GM13976 (cell line): ENCODE data around the gene FGFBP1.
"Not testable (repeated sequence)": the region's sequence is repeated elsewhere in the genome, so short reads cannot be mapped to it uniquely, and the experiment has no call there.

ENCODE experiments used
- DNase-seq: peaks from one replicate; pipeline ENCODE4 v3.0.0; 2012; ENCODE audit warnings: low spot score
- in situ Hi-C: fragments of 300-500 bp; cut with MboI; formaldehyde crosslinking; loops from one replicate; pipeline ENCODE4 v1.12.0; 2022; ENCODE audit warnings: low sequenced_read_pairs, mixed read lengths, inconsistent platforms; ENCODE audit not compliant: unreplicated experiment
- TF ChIP-seq, protein P1 (sequence below): IDR thresholded peaks from 2 replicates; pipeline ENCODE4 v1.5.1; 2012; ENCODE audit warnings: borderline replicate concordance, mild to moderate bottlenecking; ENCODE audit not compliant: insufficient read depth; ENCODE audit errors: extremely low read depth, missing control alignments, control extremely low read depth

The FGFBP1 gene

DNA sequence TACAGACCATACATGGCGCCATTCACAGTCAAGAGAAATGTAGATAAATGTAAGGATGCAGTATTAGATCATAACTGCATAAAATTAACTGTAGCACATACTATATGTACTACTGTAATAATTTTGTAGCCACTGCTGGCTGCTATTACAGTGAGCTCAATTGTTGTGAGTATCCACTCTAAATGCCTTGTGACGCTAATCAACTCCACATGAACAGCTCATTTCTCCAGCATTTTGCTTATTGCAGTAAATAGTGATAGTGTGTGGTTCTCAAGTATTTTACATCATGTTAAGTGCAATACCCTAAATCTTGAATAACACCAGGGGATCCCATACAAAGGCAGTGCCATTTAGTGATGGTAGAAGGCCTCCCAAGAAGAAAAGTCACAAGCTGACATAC, 21.2 kb downstream of the FGFBP1 start:
- no peak for DNase-seq
- TF ChIP-seq, protein P1, sequence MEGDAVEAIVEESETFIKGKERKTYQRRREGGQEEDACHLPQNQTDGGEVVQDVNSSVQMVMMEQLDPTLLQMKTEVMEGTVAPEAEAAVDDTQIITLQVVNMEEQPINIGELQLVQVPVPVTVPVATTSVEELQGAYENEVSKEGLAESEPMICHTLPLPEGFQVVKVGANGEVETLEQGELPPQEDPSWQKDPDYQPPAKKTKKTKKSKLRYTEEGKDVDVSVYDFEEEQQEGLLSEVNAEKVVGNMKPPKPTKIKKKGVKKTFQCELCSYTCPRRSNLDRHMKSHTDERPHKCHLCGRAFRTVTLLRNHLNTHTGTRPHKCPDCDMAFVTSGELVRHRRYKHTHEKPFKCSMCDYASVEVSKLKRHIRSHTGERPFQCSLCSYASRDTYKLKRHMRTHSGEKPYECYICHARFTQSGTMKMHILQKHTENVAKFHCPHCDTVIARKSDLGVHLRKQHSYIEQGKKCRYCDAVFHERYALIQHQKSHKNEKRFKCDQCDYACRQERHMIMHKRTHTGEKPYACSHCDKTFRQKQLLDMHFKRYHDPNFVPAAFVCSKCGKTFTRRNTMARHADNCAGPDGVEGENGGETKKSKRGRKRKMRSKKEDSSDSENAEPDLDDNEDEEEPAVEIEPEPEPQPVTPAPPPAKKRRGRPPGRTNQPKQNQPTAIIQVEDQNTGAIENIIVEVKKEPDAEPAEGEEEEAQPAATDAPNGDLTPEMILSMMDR = no peak
- in situ Hi-C loops = no loop called here

DNA sequence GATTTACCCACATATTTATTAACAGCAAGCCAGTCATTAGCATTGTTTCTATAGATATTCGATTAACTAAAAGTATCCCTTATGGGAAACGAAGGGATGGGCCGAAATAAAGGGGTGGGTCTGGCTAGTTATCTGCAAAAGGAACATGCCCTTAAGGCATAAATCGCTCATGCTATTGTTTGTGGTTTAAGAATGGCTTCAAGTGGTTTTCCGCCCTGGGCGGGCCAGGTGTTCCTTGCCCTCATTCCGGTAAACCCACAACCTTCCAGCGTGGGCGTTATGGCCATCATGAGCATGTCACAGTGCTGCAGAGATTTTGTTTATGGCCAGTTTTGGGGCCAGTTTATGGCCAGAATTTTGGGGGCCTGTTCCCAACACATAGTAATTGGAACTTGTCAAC, 22.2 kb downstream of the FGFBP1 start:
- in situ Hi-C loops, DNase-seq: not testable (repeated sequence)

DNA sequence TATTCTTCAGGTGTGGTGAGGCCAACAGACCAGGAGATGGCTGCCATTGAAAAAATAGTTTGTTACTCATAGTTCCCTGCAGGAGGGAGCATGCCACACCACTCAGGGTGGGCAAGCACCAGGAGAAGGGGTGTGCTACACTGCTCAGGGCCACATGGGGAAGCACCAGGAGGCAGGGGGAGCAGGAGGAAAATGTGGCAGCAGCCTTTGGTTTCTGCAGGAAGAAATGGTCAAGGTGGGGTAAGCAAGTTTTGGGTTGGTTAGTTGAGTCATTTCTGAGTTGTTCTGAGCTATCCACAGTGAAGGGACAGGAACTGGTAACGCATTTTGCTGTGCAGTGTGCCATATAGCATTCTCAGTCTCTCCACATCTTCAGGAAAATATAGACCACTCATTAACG, 23.8 kb downstream of the FGFBP1 start:
- no peak for DNase-seq
- TF ChIP-seq, protein P1 = no peak
- in situ Hi-C loops = no loop called here

DNA sequence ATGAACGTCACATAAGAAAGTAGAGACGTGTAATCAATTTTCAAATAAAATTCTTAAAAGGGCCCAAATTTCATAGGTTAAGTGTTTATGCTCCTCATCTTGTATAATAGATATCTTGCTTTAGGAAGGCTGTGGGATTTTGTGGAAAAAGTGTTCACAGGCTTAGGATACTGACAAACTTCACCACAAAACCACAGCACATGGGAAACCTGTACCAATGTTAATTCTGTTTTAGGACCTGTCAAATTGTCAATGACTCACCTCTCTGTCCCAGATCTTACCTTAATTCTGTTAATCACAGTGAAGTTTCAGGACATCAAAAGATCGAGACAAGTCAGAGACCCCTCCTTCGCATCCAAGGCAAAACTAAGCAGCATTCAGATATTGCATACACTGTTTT, 24.2 kb downstream of the FGFBP1 start:
- TF ChIP-seq, protein P1 = no peak
- in situ Hi-C loops = no loop called here
- no peak for DNase-seq

DNA sequence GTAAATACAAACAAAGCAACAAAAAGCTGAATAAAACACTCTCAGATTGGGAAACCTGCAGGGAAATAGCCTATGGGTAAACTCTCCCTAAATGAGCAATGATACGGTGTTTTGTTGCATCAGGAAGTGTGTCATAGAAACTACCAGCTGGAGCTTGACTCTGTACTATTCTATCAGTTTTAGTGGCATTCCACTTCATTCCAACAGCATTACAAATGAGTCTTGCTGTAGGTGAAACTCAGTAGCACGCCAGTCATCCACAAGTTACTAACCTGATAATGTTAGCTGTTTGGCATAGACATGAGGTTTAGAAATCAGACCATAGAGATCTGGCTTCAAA, 24.9 kb downstream of the FGFBP1 start:
- in situ Hi-C loops = no loop called here
- DNase-seq = no peak

DNA sequence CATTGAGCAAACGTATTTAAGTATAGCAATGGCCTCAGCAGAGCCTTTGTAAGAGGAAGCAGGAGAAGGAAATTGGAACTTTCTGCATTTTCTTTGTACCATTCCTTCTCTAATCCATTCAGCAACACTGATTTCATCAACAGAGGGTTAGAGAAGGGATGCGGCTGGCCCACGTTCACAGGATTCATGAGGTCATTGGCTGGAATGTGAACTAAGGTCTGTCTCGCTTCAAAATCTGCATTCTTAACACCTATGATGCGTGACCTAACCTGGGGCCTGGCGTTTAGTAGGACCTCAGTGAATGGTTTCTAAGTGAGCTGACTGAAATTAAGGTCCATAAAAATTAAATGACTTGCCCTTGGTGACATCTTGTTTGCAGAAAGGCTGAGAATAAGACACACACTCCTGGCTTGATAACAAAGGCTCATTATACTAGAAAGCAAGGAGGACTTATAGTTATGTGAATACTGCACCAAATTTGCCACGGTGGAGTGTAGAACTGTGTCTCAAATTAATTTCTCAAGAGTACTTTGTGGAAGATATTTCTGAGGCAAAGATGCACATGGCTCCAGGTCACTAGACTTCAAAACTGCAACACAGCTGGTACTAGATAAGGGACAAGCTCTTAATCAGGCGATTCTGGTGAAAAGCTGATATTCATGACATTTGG, 25.4 kb downstream of the FGFBP1 start:
- in situ Hi-C loops = no loop called here
- TF ChIP-seq, protein P1 = no peak
- no peak for DNase-seq

More for the DNA sequence above, 24.9 kb downstream of the FGFBP1 start:
- TF ChIP-seq, protein P1 = no peak

DNA sequence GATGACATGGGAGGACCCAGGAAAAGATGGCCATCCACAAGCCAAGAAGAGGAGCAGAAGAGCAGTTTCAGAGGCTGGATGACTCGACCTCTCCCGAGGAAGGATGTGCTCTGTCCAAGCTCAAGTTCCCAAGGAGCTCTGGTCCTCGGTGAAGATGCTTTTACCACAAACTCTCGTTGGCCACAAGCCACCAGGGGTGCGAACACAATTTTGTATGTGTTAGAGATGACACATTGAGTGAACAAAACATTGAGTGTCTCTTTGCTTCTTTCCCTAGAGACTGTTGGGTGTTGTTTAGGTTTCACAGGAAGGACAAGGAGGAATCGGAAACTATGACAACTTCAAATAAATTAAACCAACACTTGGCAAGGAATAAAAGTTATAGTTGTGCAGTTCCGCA, 26.3 kb downstream of the FGFBP1 start:
- no peak for DNase-seq
- in situ Hi-C loops = no loop called here

More for the DNA sequence above, 26.3 kb downstream of the FGFBP1 start:
- TF ChIP-seq, protein P1 = no peak
